ENCODE results near the gene PEX5.
"Not testable (repeated sequence)": the region's sequence is repeated elsewhere in the genome, so short reads cannot be mapped to it uniquely, and the experiment has no call there.

- TF ChIP-seq CTCF, EP300, POLR2AphosphoS5 (IDR thresholded peaks at IDR 0.05): not testable (repeated sequence)
Observed at GRCh38 chr12:7186058-7186457, 3.4 kb upstream of the PEX5 start.

Data from upper lobe of left lung (tissue), 4 donors.